LNCAP (cell line): ENCODE data around the gene ATP6V0D1.

ENCODE experiments used
- CTCF ChIP-seq: fragments of 450-650 bp; IDR thresholded peaks from 2 replicates; pipeline ENCODE4 v1.5.1; 2017; ENCODE audit warnings: mild to moderate bottlenecking

ATP6V0D1 gene

DNA sequence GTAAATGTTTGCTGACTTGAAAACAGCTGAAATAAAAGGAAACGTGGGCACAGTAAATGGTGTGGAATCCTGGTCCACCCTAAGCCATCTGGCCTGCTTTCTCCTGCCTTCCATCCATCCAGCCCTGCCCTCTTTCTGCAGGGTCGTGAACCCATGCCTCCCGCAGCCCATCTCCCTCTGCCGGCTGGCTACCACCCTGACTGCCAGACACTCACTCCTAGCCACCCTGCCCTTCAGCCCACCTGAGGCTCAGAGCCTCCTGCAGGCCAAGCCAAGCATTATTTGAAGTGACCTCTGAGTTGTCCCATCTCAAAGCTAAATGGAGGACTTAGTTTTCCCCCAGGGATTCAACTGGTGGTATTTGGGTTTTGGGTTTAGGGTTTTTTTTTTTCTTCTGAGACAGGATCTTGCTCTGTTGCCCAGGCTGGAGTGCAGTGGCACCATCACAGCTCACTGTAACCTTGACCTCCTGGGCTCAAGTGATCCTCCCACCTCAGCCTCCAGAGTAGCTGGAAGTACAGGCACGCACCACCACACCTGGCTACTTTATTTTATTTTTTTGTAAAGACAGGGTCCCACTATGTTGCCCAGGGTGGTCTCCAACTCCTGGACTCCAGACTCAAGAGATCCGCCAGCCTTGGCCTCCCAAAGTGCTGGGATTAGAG, 73.0 kb downstream of the ATP6V0D1 start:
- no peak for TF ChIP-seq CTCF

DNA sequence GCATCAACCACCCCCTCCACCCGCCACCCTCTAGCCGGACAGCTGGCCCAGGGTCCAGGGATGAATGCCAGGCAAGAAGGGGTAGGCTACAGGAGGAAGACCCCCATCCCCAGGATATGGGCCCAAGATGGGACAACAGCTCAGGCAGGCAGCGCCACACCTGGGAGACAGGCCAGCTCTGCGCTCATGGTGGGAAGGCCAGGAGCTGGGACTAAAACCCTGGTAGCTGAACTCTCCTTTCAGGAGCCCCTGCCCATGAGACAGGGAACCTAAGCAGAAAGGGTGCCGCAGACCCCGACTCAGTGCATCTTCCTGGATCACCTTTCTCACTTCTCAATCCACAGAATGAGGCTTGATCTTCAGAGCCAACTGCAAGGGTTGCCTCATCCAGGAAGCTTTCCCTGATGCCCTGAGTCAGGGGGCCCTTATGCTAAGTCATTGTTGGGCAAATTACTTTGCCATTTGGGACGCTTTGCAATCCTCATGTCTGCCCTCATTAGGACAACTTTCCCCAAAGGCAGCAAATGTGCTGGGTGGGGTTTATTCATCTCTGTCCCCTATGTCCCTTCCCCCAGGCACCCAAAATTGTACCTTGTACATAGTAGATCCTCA, 73.7 kb downstream of the ATP6V0D1 start:
- no peak for TF ChIP-seq CTCF

- no peak for TF ChIP-seq CTCF
Observed at GRCh38 chr16:67406111-67406971, 74.6 kb downstream of the ATP6V0D1 start.

GRCh38 chr16:67405336-67405735, 75.6 kb downstream of the ATP6V0D1 start:
- TF ChIP-seq CTCF, result no peak

- TF ChIP-seq CTCF, result no peak
Observed at GRCh38 chr16:67404740-67405226, 76.2 kb downstream of the ATP6V0D1 start.

DNA sequence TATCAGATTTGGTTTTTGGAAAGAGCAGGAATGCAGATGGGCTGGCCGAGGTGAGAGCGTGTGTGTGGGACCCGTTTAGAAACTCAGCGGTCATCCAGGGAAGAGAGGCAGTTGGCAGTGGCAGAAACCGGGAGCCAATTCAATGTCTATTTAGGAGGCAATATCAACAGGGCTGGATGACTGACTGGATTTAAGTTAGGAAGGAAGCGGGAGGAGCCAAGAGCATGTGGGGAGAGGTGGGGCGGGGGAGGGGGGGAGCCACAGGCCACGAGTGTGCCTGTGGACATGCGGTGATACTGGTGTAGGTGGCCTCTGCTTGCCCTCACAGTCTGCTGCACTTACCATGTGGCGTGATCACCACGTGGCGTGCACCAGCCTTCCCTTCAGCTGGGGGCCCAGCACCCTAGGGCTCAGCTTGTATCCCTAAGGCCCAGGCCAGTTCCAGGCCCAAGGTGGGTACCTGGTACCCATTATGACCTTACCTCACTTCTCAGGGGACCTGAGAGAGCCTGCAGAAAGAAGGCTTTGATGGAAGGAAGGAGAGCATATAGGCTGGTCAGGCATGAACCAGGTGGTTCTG, 76.9 kb downstream of the ATP6V0D1 start:
- no peak for TF ChIP-seq CTCF

DNA sequence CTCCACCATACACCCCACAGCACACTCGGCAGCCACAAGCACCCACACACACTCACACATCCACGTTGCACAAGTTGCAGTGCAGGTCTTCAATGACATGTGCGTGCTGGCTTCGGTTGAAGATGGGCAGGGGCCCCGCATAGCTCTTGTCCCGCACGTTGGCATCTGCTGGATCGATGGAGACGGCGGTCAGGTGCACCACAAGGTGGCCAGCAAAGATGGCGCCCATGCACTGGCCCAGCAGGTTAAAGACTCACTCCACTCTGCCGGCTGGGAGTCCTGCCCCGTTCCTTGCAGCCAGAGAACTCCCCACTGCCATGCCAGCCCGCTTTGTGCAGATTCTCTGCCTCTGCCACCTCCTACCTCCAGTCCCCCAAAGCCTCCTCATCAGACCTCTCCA, 80.1 kb downstream of the ATP6V0D1 start:
- no peak for TF ChIP-seq CTCF
